DOHH2 (cell line): ENCODE measurements around the gene AFDN.

Experiments used
- H3F3A ChIP-seq: fragments of 200-600 bp; sonication (generic), shearing (Covaris generic); 2 replicates; pipeline ENCODE4 v1.6.0; 2016; ENCODE audit warnings: antibody characterized with exemption, mild to moderate bottlenecking; ENCODE audit not compliant: control insufficient read depth, insufficient read depth
- H3K27ac ChIP-seq: fragments of 200-600 bp; sonication (generic); 2 replicates; pipeline ENCODE4 v1.5.1; 2014; ENCODE audit warnings: low read depth, mild to moderate bottlenecking, low read length, moderate library complexity
- H3K27me3 ChIP-seq: fragments of 200-600 bp; sonication (generic); 2 replicates; pipeline ENCODE4 v1.6.1; 2014; ENCODE audit warnings: mild to moderate bottlenecking, low read length, mixed read lengths; ENCODE audit not compliant: control insufficient read depth
- H3K36me3 ChIP-seq: fragments of 200-600 bp; sonication (generic); 2 replicates; pipeline ENCODE4 v1.6.1; 2014; ENCODE audit warnings: mild to moderate bottlenecking, low read length, moderate library complexity, mixed read lengths; ENCODE audit not compliant: control insufficient read depth
- H3K4me1 ChIP-seq: fragments of 200-600 bp; sonication (generic); 2 replicates; pipeline ENCODE4 v1.6.1; 2014; ENCODE audit warnings: mild to moderate bottlenecking, low read length, mixed read lengths; ENCODE audit not compliant: control insufficient read depth
- H3K4me2 ChIP-seq: fragments of 200-600 bp; sonication (generic); 2 replicates; pipeline ENCODE4 v1.6.0; 2014; ENCODE audit warnings: mild to moderate bottlenecking, low read length, moderate library complexity
- H3K4me3 ChIP-seq: fragments of 200-600 bp; sonication (generic); 2 replicates; pipeline ENCODE4 v1.5.1; 2014; ENCODE audit warnings: mild to moderate bottlenecking, low read length, mixed read lengths
- H3K79me2 ChIP-seq: fragments of 200-600 bp; sonication (generic); 2 replicates; pipeline ENCODE4 v1.6.1; 2014; ENCODE audit warnings: mild to moderate bottlenecking, low read length, mixed read lengths; ENCODE audit not compliant: control insufficient read depth
- H3K9me2 ChIP-seq: fragments of 200-600 bp; sonication (generic); replicated peaks from 2 replicates; pipeline ENCODE4 v1.6.1; 2014; ENCODE audit warnings: mild to moderate bottlenecking, low read length, mixed read lengths; ENCODE audit not compliant: control insufficient read depth
- H3K9me3 ChIP-seq: fragments of 200-600 bp; sonication (generic); 2 replicates; pipeline ENCODE4 v1.6.1; 2014; ENCODE audit warnings: antibody characterized with exemption, low read length, mixed read lengths; ENCODE audit not compliant: control insufficient read depth, insufficient read depth
- H4K20me1 ChIP-seq: fragments of 200-600 bp; sonication (generic); 2 replicates; pipeline ENCODE4 v1.6.0; 2014; ENCODE audit warnings: low read depth, mild to moderate bottlenecking, antibody characterized with exemption, low read length, moderate library complexity; ENCODE audit not compliant: control insufficient read depth, insufficient read depth
- EZH2phosphoT487 ChIP-seq: fragments of 200-600 bp; sonication (generic); IDR thresholded peaks from 2 replicates; pipeline ENCODE4 v1.6.1; 2017; ENCODE audit warnings: borderline replicate concordance, mild to moderate bottlenecking, antibody characterized with exemption, low read length, moderate library complexity, mixed read lengths
- TF ChIP-seq, protein P1 (sequence below): fragments of 200-600 bp; sonication (generic); IDR thresholded peaks from one replicate; pipeline ENCODE4 v1.5.1; 2014; ENCODE audit warnings: antibody characterized with exemption, mild to moderate bottlenecking, low read depth, low read length; ENCODE audit not compliant: poor library complexity, severe bottlenecking

Gene AFDN, protein sequence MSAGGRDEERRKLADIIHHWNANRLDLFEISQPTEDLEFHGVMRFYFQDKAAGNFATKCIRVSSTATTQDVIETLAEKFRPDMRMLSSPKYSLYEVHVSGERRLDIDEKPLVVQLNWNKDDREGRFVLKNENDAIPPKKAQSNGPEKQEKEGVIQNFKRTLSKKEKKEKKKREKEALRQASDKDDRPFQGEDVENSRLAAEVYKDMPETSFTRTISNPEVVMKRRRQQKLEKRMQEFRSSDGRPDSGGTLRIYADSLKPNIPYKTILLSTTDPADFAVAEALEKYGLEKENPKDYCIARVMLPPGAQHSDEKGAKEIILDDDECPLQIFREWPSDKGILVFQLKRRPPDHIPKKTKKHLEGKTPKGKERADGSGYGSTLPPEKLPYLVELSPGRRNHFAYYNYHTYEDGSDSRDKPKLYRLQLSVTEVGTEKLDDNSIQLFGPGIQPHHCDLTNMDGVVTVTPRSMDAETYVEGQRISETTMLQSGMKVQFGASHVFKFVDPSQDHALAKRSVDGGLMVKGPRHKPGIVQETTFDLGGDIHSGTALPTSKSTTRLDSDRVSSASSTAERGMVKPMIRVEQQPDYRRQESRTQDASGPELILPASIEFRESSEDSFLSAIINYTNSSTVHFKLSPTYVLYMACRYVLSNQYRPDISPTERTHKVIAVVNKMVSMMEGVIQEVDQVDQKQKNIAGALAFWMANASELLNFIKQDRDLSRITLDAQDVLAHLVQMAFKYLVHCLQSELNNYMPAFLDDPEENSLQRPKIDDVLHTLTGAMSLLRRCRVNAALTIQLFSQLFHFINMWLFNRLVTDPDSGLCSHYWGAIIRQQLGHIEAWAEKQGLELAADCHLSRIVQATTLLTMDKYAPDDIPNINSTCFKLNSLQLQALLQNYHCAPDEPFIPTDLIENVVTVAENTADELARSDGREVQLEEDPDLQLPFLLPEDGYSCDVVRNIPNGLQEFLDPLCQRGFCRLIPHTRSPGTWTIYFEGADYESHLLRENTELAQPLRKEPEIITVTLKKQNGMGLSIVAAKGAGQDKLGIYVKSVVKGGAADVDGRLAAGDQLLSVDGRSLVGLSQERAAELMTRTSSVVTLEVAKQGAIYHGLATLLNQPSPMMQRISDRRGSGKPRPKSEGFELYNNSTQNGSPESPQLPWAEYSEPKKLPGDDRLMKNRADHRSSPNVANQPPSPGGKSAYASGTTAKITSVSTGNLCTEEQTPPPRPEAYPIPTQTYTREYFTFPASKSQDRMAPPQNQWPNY (N-terminal part only)

DNA sequence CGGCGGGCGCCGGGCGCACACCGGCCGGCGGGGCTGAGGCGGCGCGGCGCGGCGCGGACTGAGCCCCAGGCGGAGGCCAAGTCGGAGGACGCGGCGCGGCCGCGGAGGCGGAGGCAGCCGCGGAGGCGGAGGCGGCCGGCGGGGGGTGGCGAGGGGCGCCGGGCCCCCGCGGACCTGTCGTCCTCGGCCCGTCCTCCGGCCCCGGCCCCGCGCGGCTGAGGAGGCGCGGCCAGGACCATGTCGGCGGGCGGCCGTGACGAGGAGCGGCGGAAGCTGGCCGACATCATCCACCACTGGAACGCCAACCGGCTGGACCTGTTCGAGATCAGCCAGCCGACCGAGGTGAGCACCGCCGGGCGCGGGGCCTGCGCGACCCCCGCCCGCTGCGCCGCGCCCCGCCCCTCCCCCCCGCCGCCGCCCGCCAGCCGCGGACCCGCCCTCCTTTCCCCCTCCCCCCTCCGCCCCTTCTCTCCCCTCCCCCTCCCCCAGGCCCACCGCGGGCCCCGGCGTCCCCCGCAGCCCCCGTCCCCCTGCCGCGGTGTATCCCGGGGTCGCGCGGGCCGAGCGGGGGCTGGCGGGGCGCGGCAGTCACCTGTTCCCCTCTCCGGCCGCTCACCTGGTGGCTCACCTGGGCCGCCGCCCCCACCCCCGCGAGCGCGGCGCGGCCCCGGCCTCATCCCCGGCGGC lies at the start of gene AFDN:
Gene AFDN, plus strand, starts transcription at position 16 of the 687 bp plus-strand sequence. Its CDS starts 222 bp downstream, at position 238.
- Histone ChIP-seq H3K4me2 (peak within 1 kb of the TSS; percentile 95), H3K4me1 (peaks cover 23% of the 10 kb centered on the region), H3F3A (peaks cover 10% of the 10 kb centered on the region; the same call in 1 of the 2 replicates), H3K9me3 (no peaks in the 10 kb centered on the region), H3K27ac (no peak within 1 kb of the TSS), H3K9me2 (no peaks in the 10 kb centered on the region), H3K79me2 (peaks cover 44% of the 10 kb centered on the region), H3K36me3 (no peaks in the 10 kb centered on the region), H3K27me3 (peaks cover 23% of the 10 kb centered on the region), H3K4me3 (peak within 1 kb of the TSS; percentile 91), H4K20me1 (peaks cover 11% of the 10 kb centered on the region)
- TF ChIP-seq, protein P1, sequence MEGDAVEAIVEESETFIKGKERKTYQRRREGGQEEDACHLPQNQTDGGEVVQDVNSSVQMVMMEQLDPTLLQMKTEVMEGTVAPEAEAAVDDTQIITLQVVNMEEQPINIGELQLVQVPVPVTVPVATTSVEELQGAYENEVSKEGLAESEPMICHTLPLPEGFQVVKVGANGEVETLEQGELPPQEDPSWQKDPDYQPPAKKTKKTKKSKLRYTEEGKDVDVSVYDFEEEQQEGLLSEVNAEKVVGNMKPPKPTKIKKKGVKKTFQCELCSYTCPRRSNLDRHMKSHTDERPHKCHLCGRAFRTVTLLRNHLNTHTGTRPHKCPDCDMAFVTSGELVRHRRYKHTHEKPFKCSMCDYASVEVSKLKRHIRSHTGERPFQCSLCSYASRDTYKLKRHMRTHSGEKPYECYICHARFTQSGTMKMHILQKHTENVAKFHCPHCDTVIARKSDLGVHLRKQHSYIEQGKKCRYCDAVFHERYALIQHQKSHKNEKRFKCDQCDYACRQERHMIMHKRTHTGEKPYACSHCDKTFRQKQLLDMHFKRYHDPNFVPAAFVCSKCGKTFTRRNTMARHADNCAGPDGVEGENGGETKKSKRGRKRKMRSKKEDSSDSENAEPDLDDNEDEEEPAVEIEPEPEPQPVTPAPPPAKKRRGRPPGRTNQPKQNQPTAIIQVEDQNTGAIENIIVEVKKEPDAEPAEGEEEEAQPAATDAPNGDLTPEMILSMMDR = no peak
- no peak for TF ChIP-seq EZH2phosphoT487

DNA sequence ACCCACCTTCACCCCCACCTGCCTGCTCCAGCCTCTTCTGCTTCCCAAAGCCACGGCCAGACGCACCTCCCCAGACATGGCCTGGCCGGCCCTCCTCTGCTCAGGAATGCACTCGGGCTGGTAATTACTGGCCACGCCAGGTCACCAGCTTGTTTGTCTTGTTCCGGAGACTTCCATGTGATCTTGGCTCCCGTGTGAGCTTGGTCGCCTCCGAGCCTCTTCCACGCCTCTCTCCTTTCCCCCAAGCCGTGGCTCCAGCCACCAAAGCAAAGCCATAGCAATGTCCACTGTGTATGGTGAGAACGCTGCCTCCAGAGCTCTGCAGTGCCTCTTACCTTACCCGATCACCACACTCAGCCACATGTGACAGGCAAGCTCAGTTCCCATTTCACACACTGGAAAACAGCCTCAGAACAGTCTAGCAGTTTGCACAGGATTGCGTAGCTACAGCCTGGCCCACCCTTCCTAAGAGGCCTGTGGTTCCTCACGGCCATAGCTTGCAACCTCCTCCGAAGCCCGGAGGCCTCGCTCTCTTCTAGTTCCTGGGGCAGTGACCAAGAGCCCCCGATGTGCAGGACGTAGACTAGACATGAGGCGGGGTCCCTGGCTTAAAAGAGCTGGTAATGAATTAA lies 48.1 kb upstream of the AFDN start:
- no peak for TF ChIP-seq EZH2phosphoT487
- TF ChIP-seq, protein P1 = no peak
- H3K27ac ChIP-seq = no peak overlapping the region
- no peak overlapping the region for H3K4me2 ChIP-seq

More for the DNA sequence above, 48.1 kb upstream of the AFDN start:
- no peaks in the 10 kb centered on the region for H3F3A ChIP-seq
- no peaks in the 10 kb centered on the region for H3K4me1 ChIP-seq
- H3K9me3 ChIP-seq = no peaks in the 10 kb centered on the region
- no peaks in the 10 kb centered on the region for H3K36me3 ChIP-seq
- no peaks in the 10 kb centered on the region for H3K79me2 ChIP-seq
- no peaks in the 10 kb centered on the region for H4K20me1 ChIP-seq
- H3K27me3 ChIP-seq = peaks cover 3% of the 10 kb centered on the region; the same call in 1 of the 2 replicates
- H3K4me3 ChIP-seq = no peak overlapping the region
- H3K9me2 ChIP-seq = no peaks in the 10 kb centered on the region
